IgD-negative memory B cell (primary cell): ENCODE results near the gene M6PR. TPM values are rescaled to one million over a fixed set of nuclear protein-coding genes. Genes with fewer than 3 reads are reported as not detected.
A peak's percentile ranks its signal among the peaks of the same experiment; 100 is the strongest.
"Not testable (repeated sequence)": the region's sequence is repeated elsewhere in the genome, so short reads cannot be mapped to it uniquely, and the experiment has no call there.

ENCODE experiments used
- H3K27ac Mint-ChIP-seq, 3 donors: one replicate each; pipeline ENCODE4 v1.8.0; 2020 to 2022; ENCODE audit warnings: mild to moderate bottlenecking in 3 of 3, mixed read lengths in 3 of 3, moderate library complexity in 1 of 3
- H3K27me3 Mint-ChIP-seq: one replicate; pipeline ENCODE4 v1.8.0; 2021; ENCODE audit warnings: mixed read lengths
- H3K36me3 Mint-ChIP-seq: one replicate; pipeline ENCODE4 v1.8.0; 2020; ENCODE audit warnings: mild to moderate bottlenecking, mixed read lengths
- H3K4me1 Mint-ChIP-seq, 3 donors: one replicate each; pipeline ENCODE4 v1.8.0; 2020 to 2022; ENCODE audit warnings: mixed read lengths in 3 of 3, mild to moderate bottlenecking in 1 of 3
- H3K4me3 Mint-ChIP-seq, 4 donors: one replicate each; pipeline ENCODE4 v1.8.0; 2020 to 2022; ENCODE audit warnings: mild to moderate bottlenecking in 4 of 4, mixed read lengths in 4 of 4, moderate library complexity in 3 of 4
- H3K9me3 Mint-ChIP-seq, 3 donors: one replicate each; pipeline ENCODE4 v1.8.0; 2020 to 2021; ENCODE audit warnings: mixed read lengths in 3 of 3, mild to moderate bottlenecking in 1 of 3
- polyA plus RNA-seq: library from polyadenylated mRNA; unstranded; fragments of 300-500 nt; fragmentation: Illumina TruSeq; gene quantifications from one replicate; pipeline ENCODE4 v1.2.3, GENCODE V29; 2021

M6PR gene
- polyA plus RNA-seq, 1 donor from 2014 or later = 186 TPM

DNA sequence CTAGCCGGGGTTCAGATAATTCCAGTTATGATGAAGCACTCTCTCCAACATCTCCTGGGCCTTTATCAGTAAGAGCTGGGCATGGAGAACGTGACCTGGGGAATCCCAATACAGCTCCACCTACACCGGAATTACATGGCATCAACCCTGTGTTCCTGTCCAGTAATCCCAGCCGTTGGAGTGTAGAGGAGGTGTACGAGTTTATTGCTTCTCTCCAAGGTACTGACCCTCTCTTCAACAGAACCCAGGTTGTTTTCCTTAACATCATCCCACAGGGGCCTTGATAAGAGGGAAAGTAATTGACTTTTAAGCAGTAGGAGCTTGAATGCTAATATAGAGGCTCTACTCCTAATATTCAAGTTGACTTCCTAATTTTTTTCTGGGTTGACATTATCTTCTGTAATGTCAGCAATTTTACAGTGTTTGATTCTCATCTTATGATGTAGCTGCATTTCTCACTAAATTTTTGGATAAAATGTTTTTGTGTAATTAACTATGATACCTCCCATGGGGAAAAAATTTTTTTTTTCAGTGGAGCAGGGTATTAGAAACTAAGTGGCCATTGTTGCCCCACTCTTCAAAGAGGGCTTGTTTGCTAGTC, 11.5 kb downstream of the M6PR start:
- H3K4me3 Mint-ChIP-seq, H3K27me3 Mint-ChIP-seq, H3K27ac Mint-ChIP-seq, H3K9me3 Mint-ChIP-seq, H3K4me1 Mint-ChIP-seq, H3K36me3 Mint-ChIP-seq: not testable (repeated sequence)

DNA sequence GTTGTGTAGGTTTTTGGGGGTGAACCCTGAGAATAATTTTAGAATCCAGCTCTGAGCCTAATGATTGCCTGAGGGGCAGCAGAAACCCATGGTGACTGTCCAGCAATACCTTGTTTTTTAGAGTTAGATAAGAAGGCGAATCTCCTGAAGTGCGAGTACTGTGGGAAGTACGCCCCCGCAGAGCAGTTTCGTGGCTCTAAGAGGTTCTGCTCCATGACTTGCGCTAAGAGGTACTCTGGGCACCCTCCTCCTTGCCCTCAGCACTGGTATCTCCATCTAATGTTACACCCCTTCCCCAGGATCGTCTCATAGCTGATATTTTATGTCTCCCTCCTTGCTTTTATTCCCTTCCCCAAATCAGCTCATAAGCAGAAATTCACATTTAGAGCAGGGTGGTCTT, 12.7 kb downstream of the M6PR start:
- Mint-ChIP-seq H3K27ac (peak overlapping the region in 1 of 3 donors; percentile 69), H3K9me3 (no peaks in the 10 kb centered on the region), H3K27me3 (no peaks in the 10 kb centered on the region), H3K4me3 (no peak overlapping the region), H3K4me1 (no peaks in the 10 kb centered on the region), H3K36me3 (peaks cover 8% of the 10 kb centered on the region)

DNA sequence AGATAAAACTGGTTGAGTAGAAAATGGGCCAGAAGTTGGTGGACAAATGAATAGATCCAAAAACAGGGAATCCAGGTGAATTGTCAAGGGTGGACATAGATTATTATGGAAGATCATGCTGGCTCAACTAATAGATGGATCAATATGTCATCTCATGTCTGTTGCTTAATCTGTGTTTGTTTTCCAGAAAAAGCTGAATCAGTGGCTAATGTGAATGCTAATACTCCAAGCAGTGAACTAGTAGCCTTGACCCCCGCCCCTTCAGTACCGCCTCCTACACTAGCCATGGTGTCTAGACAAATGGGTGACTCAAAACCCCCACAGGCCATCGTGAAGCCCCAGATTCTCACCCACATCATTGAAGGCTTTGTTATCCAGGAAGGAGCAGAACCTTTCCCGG, 15.4 kb downstream of the M6PR start:
- H3K36me3 Mint-ChIP-seq = peaks cover 11% of the 10 kb centered on the region
- H3K4me1 Mint-ChIP-seq, H3K27ac Mint-ChIP-seq, H3K9me3 Mint-ChIP-seq, H3K4me3 Mint-ChIP-seq, H3K27me3 Mint-ChIP-seq: not testable (repeated sequence)

DNA sequence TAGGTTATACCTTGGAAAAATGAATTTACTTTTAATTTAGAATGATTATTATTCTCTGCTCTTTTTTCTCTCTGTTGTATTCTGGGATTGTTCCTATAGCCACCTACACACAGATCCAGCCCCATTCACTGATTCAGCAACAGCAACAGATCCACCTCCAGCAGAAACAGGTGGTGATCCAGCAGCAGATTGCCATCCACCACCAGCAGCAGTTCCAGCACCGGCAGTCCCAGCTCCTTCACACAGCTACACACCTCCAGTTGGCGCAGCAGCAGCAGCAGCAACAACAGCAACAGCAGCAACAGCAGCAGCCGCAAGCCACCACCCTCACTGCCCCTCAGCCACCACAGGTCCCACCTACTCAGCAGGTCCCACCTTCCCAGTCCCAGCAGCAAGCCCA, 17.0 kb downstream of the M6PR start:
- H3K27me3 Mint-ChIP-seq, H3K27ac Mint-ChIP-seq, H3K9me3 Mint-ChIP-seq, H3K4me3 Mint-ChIP-seq, H3K4me1 Mint-ChIP-seq: not testable (repeated sequence)
- peaks cover 11% of the 10 kb centered on the region for H3K36me3 Mint-ChIP-seq

DNA sequence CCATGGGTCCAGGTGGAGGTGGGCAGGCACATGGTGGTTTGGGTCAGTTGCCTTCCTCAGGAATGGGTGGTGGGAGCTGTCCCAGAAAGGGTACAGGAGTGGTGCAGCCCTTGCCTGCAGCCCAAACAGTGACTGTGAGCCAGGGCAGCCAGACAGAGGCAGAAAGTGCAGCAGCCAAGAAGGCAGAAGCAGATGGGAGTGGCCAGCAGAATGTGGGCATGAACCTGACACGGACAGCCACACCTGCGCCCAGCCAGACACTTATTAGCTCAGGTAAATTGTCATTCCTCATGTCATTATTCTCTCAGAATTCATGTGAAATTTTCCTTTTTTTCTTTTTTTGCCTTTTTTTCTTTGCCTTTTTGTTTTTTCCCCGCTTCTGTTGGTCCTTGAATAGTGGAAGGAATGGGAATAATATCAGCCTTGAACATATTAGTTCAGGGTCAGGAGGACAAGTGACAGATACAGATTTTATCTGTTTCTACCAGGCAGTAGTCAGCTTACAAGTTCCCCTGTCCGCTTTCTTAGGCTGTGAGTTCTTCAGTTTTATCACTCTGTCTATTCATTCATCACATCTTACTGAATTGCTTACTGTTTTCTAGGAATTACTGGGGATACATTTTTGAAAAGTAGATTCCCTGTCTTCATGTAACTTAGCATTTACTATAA, 18.7 kb downstream of the M6PR start:
- not testable (repeated sequence) for H3K4me3 Mint-ChIP-seq, H3K4me1 Mint-ChIP-seq, H3K9me3 Mint-ChIP-seq, H3K36me3 Mint-ChIP-seq, H3K27ac Mint-ChIP-seq, H3K27me3 Mint-ChIP-seq

DNA sequence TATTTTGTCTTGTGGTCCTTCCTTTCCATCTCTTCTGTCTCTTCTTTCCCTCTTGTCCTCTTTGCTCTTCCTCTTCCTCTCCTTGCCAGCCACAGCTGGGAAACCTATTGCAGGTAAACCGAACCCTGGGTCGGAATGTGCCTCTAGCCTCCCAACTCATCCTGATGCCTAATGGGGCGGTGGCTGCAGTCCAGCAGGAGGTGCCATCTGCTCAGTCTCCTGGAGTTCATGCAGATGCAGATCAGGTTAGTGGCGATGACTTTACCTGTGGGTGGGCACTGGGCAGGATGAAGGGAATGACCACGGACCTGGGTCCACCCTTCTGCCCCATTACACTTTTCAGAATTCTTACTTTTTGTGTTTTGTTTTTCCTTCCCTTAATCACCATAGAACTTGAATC, 26.9 kb downstream of the M6PR start:
- H3K9me3 Mint-ChIP-seq = no peaks in the 10 kb centered on the region
- no peaks in the 10 kb centered on the region for H3K4me1 Mint-ChIP-seq
- no peaks in the 10 kb centered on the region for H3K27me3 Mint-ChIP-seq
- H3K4me3 Mint-ChIP-seq = no peak overlapping the region
- no peak overlapping the region for H3K27ac Mint-ChIP-seq
- H3K36me3 Mint-ChIP-seq = peaks cover 8% of the 10 kb centered on the region

DNA sequence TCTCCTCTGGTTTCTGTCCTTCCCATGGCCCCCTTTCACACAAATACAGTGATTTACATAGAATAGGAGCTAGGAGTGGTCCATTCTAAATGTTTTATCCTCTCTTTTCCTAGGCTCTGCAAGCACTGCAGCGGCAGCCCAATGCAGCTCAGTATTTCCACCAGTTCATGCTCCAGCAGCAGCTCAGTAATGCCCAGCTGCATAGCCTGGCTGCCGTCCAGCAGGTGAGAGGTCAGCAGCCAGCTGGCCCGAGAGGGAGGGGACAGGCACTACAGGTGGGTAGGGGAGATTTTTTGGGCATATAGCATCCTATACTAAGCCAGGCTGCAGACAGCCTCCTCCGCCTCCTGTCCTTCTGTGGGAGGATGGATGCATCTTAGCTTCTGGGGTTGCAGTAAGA, 29.8 kb downstream of the M6PR start:
- not testable (repeated sequence) for H3K4me3 Mint-ChIP-seq, H3K9me3 Mint-ChIP-seq, H3K4me1 Mint-ChIP-seq, H3K27me3 Mint-ChIP-seq, H3K36me3 Mint-ChIP-seq
- H3K27ac Mint-ChIP-seq = peak overlapping the region in 1 of 3 donors; percentile 63

DNA sequence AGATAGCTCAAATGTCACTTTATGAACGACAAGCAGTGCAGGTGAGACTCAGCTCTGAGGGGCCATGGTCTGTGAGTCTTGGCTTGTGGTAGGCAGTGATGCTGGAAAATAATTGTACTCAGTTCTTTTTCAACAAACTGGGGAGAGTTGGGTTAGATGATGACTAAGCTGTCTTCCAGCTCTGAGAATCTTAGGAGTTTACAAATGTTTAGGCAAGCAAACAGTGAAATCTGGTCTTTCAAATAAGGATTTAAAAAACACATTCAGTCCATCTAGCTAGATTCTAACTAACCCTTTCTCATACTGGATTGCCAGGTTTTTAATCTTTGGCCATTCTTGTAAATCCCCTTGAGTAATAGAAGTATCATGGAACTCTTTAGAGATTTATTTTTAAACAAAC, 31.7 kb downstream of the M6PR start:
- H3K4me1 Mint-ChIP-seq = peaks cover 6 to 12% (median 10%) of the 10 kb centered on the region in 3 donors
- H3K27me3 Mint-ChIP-seq = no peaks in the 10 kb centered on the region
- no peak overlapping the region for H3K27ac Mint-ChIP-seq
- H3K4me3 Mint-ChIP-seq = no peak overlapping the region
- no peaks in the 10 kb centered on the region for H3K9me3 Mint-ChIP-seq
- H3K36me3 Mint-ChIP-seq = peaks cover 7% of the 10 kb centered on the region

DNA sequence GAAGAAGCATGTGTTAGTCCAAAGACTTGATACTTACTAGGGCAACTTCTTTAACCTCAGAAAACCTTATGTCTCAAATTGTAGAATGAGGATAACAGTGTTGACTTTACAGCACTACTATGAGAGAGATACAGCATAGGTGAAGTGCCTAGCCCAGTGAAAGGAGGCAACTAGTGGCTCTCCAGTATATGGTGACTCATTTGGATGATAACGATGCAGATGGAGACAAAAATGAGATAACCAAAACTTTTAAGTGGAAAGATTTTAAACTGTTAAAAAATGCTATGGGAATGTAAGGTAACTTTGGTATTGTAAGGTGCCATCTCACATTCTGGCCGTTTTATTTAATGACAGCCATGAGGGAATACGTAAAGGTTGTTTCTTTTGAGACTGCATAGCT, 32.4 kb downstream of the M6PR start:
- H3K27me3 Mint-ChIP-seq = no peaks in the 10 kb centered on the region
- H3K36me3 Mint-ChIP-seq = peaks cover 7% of the 10 kb centered on the region
- H3K9me3 Mint-ChIP-seq = no peaks in the 10 kb centered on the region
- H3K27ac Mint-ChIP-seq = no peak overlapping the region
- peaks cover 6 to 17% (median 11%) of the 10 kb centered on the region in 3 donors for H3K4me1 Mint-ChIP-seq
- H3K4me3 Mint-ChIP-seq = no peak overlapping the region

DNA sequence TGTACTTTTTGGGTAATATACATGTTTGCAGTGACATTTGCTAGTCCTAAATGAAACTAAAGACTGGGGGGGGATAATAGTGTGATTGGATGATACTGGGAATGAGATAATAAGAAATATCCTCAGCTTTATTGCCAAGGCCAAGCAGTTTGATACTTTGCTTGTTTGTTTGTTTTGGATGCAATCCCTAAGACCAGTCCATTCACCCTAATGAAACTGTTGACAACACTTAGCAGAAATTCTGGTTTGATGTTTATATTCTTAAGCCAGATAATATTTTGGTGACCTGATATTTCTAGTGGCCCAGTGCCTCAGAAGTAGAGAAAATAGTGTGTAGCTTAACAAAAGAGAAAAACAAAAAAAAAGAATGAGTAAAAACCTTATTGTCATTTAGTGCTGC, 33.3 kb downstream of the M6PR start:
- Mint-ChIP-seq H3K4me1 (peaks cover 12 to 25% (median 19%) of the 10 kb centered on the region in 3 donors), H3K9me3 (no peaks in the 10 kb centered on the region), H3K36me3 (peaks cover 4% of the 10 kb centered on the region), H3K4me3 (no peak overlapping the region), H3K27ac (no peak overlapping the region), H3K27me3 (no peaks in the 10 kb centered on the region)

DNA sequence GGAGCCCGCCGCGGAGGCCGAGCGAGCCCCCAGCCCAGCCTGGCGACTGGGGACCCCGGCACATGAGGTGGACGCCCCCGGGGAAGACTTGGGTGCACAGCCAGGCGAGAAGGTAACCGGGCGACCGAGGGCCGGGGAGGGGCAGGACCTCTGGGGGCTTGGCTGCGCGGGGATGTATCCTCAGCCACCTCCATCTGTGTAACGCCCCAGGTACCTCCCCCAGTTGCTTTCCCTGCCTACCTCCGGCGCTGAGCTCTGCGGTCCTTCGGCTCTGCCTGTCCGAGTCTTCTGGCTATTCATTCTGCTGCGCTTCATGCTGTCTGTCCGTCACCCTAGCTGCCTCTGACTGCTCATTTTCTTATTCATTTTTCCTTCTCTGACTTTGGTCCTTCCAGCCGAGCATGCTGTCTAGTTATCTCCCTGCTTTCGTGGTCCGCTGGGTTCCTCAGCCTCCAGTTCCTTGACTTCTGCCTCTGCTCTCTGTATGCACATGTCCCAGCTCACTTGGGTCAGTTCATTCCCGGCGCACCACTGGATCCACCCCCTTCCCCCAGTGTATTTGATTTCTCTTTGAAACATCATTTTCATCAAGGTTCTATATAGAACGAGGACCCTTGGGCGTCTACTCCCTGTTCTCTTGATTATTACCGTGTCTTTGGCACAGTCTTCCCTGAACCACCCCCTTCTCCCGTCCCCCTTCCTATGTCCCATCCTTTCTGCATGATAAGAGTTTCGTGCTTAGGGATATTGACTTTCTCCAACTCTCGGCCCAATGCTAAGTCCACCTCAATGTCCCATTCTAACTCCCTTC, 34.5 kb downstream of the M6PR start:
- Mint-ChIP-seq H3K9me3 (no peaks in the 10 kb centered on the region), H3K4me3 (no peak overlapping the region), H3K27ac (no peak overlapping the region), H3K27me3 (no peaks in the 10 kb centered on the region), H3K4me1 (peaks cover 15 to 25% (median 22%) of the 10 kb centered on the region in 3 donors), H3K36me3 (peaks cover 4% of the 10 kb centered on the region)

DNA sequence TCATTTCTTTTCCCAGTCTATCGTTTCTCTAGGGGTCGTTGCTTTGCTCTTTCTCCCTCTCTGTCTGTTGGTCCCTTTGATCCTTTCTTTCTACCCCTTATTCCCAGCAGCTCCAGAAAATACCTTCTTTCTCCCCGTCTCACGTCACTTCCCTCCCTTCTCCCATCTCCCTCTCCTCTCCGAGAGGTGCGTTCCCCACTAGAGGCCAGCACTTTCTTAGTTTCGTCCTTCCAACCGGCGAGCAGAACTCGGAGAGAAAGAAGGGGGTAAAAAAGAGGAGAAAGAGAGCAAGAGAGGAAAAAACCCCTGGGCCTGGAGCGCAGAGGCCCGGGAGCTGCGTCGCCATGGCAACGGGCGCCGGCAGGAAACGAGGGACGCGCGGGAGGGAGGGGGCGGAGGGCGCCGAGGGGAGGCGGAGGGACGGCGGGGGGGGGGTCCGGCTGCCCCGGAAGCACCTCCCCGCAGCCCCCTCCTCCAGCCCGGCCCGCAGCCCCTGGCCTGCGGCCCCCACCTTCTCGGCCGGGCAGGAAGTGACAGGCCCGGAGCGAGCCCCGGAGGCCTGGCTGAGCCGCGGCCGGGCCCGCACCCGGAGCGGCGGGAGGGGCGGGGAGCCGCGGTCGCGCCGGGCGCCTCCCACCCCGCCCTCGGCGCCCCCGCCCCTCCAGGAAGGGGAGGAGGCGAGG, 35.3 kb downstream of the M6PR start, which contains the start of gene PHC1:
PHC1 (plus strand) TSS at position 477 of the 683 bp plus-strand sequence. CDS start 3,169 bp downstream, outside the sequence.
- peaks cover 15 to 25% (median 22%) of the 10 kb centered on the region in 3 donors for H3K4me1 Mint-ChIP-seq
- not testable (repeated sequence) for H3K27me3 Mint-ChIP-seq, H3K36me3 Mint-ChIP-seq, H3K9me3 Mint-ChIP-seq
- H3K4me3 Mint-ChIP-seq = peak within 1 kb of the TSS; percentile 81 to 96 (median 90)
- peak within 1 kb of the TSS; percentile 76 to 98 (median 96) for H3K27ac Mint-ChIP-seq

DNA sequence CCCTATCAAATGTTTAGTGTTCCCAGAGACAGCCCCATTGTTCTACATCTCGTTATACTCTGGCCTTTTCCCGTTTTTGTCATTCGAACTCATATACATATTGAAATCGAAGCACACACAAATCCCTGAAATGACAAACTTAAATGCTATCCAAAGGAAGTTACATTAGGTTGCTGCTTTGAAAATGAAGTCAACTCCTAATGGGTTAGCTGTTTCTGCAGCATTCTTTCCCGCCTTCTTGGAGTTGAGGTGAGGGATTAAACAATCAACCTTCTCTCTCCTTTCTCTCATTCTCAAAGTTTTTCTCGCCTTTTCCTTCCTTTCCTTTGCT, 35.8 kb downstream of the M6PR start:
- Mint-ChIP-seq H3K4me1 (peaks cover 15 to 25% (median 22%) of the 10 kb centered on the region in 3 donors), H3K4me3 (peak overlapping the region; percentile 81 to 96 (median 90)), H3K36me3 (peaks cover 2% of the 10 kb centered on the region), H3K27ac (peak overlapping the region; percentile 76 to 98 (median 96)), H3K27me3 (no peaks in the 10 kb centered on the region), H3K9me3 (no peaks in the 10 kb centered on the region)

DNA sequence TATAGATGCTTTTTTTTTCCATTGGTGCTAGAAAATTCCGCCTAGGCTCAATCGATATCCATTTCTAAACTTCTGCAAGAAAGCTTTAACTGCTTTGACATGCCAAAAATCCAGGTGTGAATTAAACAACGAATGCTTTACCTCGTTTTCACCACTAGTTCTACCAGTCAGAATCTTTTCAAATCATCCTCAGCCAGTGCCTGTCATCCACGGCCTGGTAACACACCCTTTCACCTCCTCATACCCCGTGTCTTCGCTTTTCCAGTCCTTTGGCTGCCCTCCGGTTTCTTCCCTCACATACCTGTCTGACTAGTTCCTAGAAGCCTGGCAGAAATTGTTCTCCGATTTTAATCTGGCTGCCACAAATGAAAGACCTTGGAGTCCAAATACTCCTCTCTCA, 36.5 kb downstream of the M6PR start:
- Mint-ChIP-seq H3K4me1 (peaks cover 15 to 25% (median 22%) of the 10 kb centered on the region in 3 donors), H3K9me3 (no peaks in the 10 kb centered on the region), H3K27me3 (no peaks in the 10 kb centered on the region), H3K4me3 (peak overlapping the region in 3 of 4 donors; percentile 68 to 96 (median 81)), H3K36me3 (no peaks in the 10 kb centered on the region), H3K27ac (peak overlapping the region; percentile 63 to 85 (median 76))

DNA sequence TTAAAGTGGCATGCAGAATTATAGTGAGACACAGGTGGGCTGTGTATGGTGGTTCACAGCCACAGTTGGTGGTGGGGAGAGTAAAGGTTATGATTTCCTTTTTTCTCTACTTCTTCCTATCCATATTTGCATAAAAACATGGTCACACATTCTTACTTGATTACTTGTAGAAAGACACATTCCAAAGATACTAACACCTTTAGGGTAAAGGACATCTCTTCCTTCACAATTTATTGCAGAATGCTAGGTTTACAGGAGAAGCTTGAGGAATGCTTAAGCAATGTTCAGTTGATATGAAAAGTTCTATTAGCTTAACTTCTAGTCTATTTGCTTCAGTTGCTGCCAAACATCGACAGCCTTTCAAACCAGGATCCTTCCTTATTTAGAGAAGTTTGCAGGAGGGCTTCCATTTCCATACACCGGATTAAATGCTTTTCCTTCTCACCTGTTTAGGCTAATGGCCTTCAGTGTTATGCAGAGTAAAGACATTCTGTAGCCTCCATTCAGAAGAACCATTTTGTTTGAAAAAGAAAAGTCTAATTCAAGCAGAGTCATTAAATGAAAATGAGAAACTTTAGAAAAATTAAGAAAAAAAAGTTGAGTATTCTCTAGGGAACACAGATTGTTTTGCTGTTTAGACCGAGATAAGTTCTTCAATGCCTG, 37.7 kb downstream of the M6PR start:
- Mint-ChIP-seq H3K27me3 (no peaks in the 10 kb centered on the region), H3K36me3 (no peaks in the 10 kb centered on the region), H3K9me3 (no peaks in the 10 kb centered on the region), H3K4me1 (peaks cover 15 to 28% (median 23%) of the 10 kb centered on the region in 3 donors), H3K4me3 (peak overlapping the region in 1 of 4 donors; percentile 89), H3K27ac (peak overlapping the region in 1 of 3 donors; percentile 51)
